ENCODE results near the gene XPO4. TPM values are rescaled to one million over a fixed set of nuclear protein-coding genes. Genes with fewer than 3 reads are reported as not detected.

XPO4 gene
- polyA plus RNA-seq, 1 donor, result 11.7 TPM

DNA sequence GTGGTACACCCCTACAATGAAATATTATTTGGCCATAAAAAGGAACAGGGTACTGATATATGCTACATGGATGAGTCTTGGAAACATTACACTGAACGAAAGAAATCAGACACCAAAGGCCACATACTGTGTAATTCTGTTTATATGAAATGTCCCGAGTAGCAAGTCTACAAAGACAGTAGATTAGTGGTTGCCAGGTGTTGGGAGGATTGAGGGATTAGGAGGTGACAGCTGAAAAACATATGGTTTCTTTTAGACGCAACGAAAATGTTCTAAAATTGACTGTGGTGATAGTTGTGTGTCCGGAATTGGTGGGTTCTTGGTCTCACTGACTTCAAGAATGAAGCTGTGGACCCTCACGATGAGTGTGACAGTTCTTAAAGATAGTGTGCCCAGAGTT, 163.9 kb downstream of the XPO4 start:
- Histone ChIP-seq H3K36me3 (ENCODE audit: control insufficient read depth, insufficient read depth, low read length) (no peaks in the 10 kb centered on the region), H3K4me1 (ENCODE audit: control insufficient read depth, insufficient read depth, low read length) (no peaks in the 10 kb centered on the region), H3K9me3 (ENCODE audit: control insufficient read depth, low read depth, low read length) (peaks cover 8% of the 10 kb centered on the region), H3K27ac (ENCODE audit: low read length) (no peak overlapping the region), H3K27me3 (ENCODE audit: control insufficient read depth, insufficient read depth, low read length) (no peaks in the 10 kb centered on the region), H3K4me3 (ENCODE audit: low read length) (no peak overlapping the region)
- WGBS (ENCODE audit: insufficient coverage, low lambda C conversion rate), result no CpG with 5 or more reads among the region's 6 CpGs
- no peak for DNase-seq

DNA sequence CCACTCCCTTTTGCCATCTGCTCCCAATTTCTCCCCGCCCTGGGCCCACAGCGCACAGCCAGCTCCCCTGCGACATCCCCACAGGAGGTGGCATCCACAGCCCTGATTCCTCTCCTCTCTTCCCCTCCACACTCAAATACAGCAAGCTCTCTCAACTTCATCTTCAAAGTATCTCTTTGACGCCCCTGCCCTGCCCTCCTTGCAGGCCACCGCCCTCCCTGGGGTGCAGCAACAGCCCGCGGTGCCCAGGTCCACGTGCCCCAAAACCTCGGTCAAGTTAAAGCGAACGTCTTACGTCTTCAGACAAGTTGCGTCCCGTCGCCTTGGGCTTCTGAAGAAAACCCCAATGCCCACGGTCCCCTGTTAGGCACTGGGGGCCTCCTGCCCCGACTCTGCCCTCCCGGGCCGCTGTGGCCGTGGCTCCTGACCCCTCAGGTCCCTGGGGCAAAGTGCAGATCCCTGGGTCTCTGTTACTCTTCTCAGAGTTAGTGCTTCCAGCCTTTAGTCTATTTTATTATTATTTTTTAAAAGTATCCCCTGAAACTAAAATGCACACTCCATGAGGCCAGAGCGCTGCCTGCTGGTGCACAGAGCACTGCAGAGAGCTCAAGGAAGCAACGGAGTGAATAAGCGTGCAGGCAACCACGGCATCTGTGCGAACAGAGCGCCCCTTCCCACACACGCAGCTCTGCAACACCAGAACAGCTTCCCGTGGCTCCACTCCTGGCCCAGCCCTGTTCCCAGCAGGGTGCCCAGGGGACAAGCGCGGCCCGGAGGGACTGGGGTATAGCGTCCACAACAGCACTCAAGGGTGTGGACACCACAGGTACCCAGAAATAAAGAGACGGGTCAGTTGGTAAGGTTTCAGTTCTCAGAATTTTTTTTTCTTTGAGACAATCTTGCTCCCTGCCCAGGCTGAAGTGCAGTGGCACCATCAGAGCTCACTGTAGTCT, 172.6 kb downstream of the XPO4 start:
- no peaks in the 10 kb centered on the region for H3K9me3 ChIP-seq (ENCODE audit: control insufficient read depth, low read depth, low read length)
- peaks cover 3% of the 10 kb centered on the region for H3K36me3 ChIP-seq (ENCODE audit: control insufficient read depth, insufficient read depth, low read length)
- no peaks in the 10 kb centered on the region for H3K27me3 ChIP-seq (ENCODE audit: control insufficient read depth, insufficient read depth, low read length)
- WGBS (ENCODE audit: insufficient coverage, low lambda C conversion rate), result no CpG with 5 or more reads among the region's 33 CpGs
- no peak overlapping the region for H3K4me3 ChIP-seq (ENCODE audit: low read length)
- no peak overlapping the region for H3K27ac ChIP-seq (ENCODE audit: low read length)
- H3K4me1 ChIP-seq (ENCODE audit: control insufficient read depth, insufficient read depth, low read length), result no peaks in the 10 kb centered on the region
- no peak for DNase-seq

DNA sequence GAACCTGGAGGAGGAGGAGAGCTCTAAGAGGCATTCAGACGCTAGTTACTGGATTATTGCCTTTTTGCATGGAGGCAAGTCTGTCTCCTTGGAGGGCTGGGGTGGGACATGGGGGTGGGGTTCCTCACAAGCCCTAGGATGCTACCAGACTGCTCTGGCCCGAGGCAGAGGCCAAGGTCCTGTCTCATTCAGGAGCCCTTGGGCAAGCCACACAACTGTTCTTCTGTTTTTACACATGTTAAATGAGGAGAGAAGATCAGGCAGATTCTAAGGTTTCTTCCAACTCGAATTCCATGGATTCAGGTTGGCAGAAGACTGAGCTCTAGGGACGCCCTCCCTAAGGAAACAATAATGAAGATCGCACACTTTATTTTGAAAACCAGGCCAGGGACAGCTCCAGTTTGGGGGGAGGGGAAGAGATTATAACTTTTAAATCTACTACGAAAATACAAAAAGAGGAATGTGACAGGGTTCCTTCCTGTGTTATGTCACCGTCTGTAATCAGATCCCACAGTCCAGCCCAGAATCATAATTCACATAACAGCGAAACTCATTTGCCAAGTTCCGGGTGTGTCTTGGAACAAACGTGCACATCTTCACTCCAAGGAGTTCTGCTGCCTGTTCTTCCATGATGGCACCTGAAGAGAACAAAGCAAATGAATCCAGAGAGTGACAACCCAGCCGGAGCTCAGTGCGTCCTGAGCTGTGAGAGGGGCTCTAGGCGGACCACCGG, 173.8 kb downstream of the XPO4 start:
- H3K4me1 ChIP-seq (ENCODE audit: control insufficient read depth, insufficient read depth, low read length), result no peaks in the 10 kb centered on the region
- no peak for DNase-seq
- H3K27me3 ChIP-seq (ENCODE audit: control insufficient read depth, insufficient read depth, low read length), result no peaks in the 10 kb centered on the region
- peaks cover 3% of the 10 kb centered on the region for H3K36me3 ChIP-seq (ENCODE audit: control insufficient read depth, insufficient read depth, low read length)
- WGBS (ENCODE audit: insufficient coverage, low lambda C conversion rate), result 100% methylated on average over 4 of the region's 14 CpGs
- H3K4me3 ChIP-seq (ENCODE audit: low read length), result no peak overlapping the region
- H3K27ac ChIP-seq (ENCODE audit: low read length), result no peak overlapping the region
- no peaks in the 10 kb centered on the region for H3K9me3 ChIP-seq (ENCODE audit: control insufficient read depth, low read depth, low read length)

DNA sequence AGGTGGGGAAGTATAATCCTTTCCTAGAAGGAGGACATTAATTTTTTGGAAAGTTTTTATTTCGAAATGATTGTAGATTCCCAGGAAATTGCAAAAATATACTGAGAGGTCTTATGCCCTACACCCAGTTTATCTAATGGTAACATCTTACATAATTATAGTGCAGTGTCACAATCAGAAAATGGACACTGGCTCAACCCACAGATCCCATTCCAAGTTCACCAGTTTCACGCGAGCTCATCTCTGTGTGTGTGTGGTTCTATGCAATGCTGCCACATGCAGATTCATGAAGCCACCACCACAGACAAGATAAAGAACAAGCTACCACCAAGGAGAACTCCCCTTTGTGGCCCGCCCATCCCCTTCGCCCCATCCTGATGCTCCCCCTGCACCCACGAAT, 174.7 kb downstream of the XPO4 start:
- 0% methylated on average over 1 of the region's 6 CpGs for WGBS (ENCODE audit: insufficient coverage, low lambda C conversion rate)
- Histone ChIP-seq H3K4me1 (ENCODE audit: control insufficient read depth, insufficient read depth, low read length) (no peaks in the 10 kb centered on the region), H3K36me3 (ENCODE audit: control insufficient read depth, insufficient read depth, low read length) (peaks cover 3% of the 10 kb centered on the region), H3K9me3 (ENCODE audit: control insufficient read depth, low read depth, low read length) (no peaks in the 10 kb centered on the region), H3K4me3 (ENCODE audit: low read length) (no peak overlapping the region), H3K27me3 (ENCODE audit: control insufficient read depth, insufficient read depth, low read length) (peaks cover 2% of the 10 kb centered on the region), H3K27ac (ENCODE audit: low read length) (no peak overlapping the region)
- DNase-seq, result no peak

Other genes starting within 250 kb of the XPO4 start
- 34.0 TPM for gene IL17D, start 199.0 kb downstream of the XPO4 start, polyA plus RNA-seq
- gene EEF1AKMT1, start 128.8 kb downstream of the XPO4 start, polyA plus RNA-seq, result 9.0 TPM
- gene LATS2, start 158.8 kb upstream of the XPO4 start, polyA plus RNA-seq, result 7.4 TPM
- 127 TPM for gene SAP18, start 237.4 kb upstream of the XPO4 start, polyA plus RNA-seq

All from large intestine (tissue), 3 donors.